ENCODE measurements around the gene EXT2.

GRCh38 chr11:44270403-44271273, 175.2 kb downstream of the EXT2 start:
- TF ChIP-seq CTCF (IDR thresholded peaks at IDR 0.05) (no peak), POLR2A (IDR thresholded peaks at IDR 0.05) (no peak)
